NCI-H1092 (cell line): ENCODE data around the gene EGFR.

Experiments used
- DNase-seq: peaks from one replicate; lab custom pipeline; 2025; lab: John Stamatoyannopoulos, UW

The EGFR gene

DNA sequence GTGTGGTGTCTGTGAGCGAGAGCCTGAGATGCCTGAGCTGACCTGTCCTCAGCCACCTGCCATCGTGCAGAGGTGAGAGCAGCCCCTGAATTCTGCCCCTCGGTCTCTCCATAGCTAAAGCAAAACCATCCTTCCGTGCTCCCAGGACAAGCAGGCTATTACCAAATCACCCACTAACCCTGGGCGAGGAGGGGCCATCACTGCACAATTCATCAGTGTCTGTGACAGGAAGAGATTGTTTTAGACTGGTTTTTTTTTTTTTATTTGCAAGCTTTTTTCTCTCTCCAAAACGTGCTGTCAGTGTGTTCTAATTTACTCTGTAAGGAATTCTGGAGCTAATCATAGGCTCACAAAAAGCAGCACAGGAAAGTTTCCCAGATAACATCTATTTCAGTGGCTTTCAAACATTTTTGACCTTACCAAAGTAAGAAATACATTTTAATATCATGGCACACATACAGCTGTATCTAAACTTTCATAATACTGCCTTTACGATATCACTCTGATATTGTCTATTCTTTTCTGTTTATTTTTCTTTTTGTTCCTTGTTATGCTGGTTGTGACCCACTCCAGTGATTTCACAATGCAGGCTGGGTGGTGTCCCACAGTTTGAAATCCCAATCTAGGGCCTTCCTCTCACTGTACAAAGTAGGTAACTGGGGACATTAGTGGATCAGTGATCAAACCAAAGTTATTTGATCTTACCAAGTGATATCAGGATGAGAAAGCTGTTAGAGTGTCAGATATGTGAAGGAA, 62.8 kb downstream of the EGFR start:
- DNase-seq = no peak

DNA sequence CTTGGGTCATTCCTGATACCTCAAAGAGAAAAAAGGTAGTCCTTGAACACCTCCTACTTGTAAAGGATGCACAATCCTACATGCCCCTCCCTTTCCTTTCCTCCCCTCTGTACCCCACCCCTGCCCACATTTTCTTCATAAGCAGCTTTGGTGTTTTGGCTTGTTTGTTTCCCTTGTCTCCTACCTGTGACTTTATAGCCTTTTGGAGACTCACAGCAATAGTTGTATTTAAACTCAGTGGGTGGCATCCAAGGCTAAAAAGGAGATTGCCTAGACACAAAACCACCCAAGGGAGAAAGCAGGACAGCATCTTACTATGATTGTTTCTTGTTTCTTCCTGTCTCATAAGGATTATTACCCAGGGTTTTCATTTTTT, 63.4 kb downstream of the EGFR start:
- DNase-seq = no peak

DNA sequence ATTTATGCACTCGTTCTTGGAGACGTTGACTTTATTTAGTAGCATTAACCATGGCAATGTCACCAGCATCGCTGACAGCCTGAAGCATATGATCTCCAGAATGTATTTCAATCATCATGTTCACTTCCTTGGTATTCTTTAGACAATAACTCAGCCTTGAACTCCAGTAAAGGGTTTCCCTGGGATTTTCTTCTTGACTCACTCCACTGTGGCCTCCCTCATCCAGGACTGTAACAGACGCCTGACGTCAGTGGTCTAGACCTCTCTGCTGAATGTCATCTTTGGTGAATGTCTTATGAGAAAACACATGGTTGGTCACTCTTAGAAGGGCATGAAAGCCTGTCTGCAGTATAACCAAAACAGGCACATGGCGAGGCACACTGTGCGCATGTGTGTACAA, 64.4 kb downstream of the EGFR start:
- DNase-seq = no peak

DNA sequence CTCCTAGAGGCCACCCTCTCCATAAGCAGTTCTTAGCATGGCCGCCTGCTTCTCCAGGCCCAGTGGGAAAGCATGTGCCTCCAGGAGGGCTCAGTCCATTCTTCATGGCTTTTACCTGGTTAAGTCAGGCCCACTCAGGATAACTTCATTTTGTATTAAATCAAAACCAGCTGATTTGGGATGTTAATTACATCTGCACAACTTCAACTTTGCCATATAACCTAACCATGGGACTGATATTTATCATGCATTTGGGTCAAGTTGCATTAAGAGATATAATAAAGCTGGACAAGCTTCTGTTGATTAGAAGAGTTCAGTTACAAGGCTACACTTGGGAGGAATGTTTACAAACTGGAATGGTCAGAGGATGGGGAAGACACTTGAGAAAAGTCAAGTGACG, 65.5 kb downstream of the EGFR start:
- DNase-seq = no peak

DNA sequence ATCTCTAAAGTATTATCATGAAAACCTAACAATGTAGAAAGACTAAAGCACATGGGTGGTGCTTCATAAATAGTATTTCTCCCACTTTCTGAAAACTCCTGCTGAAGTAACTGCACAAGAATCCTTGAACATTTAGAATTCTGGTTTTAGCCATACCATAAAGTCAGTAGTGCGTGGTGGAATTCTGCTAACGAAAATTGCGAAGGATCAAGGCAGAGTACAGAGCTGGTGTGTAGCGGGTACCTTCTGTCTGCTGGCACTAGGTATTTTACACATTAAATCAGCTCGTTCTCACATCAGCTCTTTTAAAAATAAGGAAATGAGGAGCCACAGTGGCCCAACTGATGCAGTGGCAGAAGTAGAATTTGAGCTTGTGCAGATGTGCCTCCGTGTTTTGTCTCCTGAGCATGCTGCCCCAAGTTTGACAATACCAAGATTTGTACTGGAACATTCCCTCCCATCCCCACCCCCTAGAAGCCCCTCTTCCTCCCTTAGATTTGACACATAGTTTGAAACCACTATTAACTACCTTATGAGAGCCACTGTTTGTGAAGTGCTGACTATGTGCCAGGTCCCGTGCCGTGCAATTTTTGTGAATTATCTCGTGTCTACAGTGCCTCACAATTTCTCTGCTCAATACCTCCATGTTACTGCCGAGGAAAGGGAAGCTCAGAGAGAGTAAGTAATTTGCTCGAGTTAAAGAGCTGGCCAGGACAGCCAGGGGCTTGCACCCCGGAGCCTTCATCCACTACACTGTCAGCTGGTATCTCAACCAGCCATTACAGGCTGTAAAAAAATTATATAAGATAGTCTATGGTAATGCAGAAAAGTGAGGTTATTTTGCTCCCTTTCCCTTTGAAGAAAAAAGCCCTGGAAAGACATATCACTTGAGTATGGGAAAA, 66.9 kb downstream of the EGFR start:
- no peak for DNase-seq

DNA sequence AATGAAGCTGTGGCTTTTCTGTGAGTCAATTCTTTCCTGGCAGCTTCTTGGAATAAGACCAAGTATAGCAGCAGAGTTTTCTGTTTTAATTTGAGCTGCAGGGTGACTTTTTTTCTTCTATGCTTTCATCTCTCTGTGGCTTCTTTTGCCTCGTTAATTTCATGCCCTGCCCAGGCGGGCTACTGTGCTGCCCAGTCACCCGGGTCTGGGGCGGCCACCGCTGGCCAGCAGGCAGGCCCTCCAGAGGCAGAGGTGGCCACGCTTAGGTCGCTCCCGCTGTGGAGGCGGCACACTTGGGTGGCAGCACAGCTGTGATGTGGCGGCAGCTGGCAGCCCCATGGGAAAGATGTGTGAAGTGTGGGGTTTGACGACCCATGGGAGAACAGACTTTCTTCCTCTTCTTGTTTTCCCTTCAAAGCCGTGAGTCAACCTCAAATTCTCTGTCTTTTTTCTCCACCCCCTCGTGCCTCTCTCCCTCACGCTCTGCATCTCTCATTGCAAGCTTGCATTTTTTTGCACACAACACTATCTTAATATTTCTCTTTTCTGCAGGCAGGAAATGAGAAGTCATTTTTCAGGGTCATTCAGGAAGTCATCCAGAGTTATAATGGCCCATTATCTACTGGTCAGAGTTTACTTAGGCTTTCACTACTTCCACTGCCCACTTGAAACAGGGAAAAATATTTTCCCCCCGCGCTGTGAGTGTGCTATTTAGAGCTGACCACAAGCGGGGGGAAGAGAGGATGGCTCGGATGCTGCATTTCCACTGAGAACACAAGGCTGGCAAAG, 67.8 kb downstream of the EGFR start:
- no peak for DNase-seq

DNA sequence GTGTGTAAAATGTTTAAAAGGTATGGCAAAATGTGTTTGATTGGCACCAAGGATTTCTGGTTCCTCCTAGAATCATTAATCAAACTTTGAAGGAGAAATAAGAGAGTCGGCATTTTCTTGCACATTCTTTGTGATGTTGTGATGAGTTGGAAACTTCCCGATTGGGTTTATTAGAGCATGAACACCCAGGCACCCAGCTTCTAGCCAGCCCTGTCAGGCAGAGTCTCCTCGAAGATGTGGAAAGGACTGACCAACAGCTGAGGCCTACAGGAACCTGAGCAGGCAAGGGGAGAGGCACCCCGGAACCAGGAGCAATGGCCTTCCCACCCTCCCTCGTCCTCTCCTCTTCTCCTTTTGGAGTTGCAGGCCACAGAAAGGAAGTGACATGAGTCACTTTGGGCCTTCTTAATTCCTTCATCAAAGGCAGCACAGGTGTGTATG, 68.7 kb downstream of the EGFR start:
- DNase-seq = no peak

DNA sequence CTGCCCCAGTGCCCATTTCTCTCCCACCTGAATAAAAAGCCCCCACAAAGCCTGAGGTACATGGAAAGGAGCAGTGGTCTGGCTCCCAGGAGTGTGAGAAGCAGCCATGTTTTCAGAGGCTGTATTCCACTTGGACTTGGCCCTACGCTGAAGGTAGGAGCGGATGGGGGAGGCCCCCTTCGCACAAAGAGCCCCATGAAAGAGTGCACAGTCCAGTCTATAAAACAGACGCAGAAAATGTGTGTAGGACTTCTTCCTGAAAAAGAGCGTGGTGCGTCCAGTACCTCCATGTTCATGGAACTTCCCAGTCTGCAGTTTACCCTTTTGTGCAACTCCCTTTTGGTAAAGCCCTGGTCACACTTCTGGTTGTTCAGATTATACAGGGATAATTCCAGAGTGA, 69.3 kb downstream of the EGFR start:
- DNase-seq = no peak

DNA sequence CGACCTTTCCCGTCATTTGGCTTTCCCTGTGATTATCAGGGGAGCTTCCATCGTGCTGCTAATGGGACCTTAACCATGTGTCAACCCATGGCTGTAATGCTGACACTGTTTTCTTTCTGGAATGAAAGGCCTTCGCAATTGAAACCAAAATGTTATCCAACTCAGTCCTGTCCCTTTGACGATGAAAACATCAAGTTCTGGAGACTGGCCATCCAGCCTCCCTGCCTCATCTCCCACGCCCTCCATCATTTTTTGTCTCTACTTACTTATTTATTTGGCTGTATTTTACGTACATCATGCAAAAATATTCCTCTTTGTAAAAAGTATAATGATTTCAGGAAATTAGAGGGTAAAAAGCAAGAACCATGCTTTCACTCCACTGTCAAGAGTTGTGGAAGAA, 69.8 kb downstream of the EGFR start:
- no peak for DNase-seq

DNA sequence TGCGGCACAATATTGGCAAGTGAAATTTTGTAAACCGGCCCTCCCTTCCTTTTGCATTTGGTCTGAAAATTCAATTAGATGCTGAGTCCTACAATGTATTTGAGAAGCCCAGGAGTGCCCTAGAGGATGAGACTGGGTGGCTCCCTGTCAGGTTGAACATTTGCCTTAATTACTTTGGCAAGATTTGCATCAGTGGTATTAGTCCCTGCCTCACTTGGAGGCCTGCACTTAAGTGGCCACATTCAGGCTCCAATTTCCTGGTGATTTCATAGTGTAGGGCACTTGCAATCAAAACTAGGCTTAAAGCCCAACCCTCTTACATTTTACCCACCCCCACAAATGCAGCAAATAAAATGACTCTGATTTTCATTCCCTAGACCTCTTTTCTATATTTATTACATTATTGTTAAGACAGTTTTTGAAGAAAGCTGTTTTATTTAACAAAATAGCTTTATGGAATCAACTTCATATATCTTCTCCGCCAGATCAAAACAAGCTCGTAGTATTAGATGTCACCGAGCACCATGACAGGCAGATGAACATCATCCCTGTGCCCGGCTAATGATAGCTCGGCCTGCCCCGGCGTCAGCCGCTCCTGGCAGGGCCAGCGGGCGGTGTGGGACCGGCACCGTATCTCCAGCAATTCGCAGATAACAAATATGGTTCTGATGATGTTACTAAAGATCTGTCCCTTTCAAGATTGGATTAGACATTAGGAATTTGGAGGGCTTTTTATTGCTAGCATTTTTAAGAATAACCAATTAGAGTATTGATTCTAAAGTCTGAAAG, 73.6 kb downstream of the EGFR start:
- peak; percentile 63 for DNase-seq

DNA sequence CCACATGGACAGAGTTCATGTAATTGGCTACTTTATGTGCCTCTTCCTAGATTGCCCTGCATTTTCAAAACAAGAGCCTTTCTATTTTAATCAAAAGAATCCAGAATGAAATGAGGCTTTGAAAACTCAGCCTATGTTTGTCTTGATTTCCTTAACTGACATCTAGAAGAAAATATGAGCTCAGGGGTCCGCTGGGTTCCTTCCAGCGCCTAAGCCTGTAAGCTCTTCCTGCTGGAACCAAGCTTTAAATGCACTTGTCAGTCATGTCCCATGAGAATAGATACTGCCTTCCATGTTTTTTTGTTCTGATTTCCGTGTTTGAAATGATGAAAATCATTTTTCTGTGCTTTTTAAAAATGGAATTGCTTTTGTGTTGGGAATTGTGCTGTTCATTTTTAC, 74.2 kb downstream of the EGFR start:
- DNase-seq = no peak

DNA sequence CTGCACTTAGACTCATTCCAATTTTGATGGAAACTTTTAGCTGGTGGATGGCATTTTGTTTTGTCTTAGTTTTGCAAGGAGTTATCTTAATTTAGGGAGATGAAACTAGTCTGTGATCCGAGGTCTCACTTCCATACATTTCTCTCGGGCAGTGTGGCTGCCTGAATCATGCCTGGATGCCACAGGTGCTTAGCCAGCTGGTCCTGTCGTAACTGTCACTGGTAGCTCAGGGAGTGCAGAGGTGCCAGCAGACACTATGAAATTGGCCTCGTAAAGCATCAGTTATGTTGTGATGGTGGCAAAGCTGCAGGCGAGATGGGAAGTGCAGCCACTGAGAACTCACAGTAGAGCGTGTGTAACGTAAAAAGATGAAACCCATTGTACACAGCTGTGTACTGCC, 74.9 kb downstream of the EGFR start:
- DNase-seq = no peak

DNA sequence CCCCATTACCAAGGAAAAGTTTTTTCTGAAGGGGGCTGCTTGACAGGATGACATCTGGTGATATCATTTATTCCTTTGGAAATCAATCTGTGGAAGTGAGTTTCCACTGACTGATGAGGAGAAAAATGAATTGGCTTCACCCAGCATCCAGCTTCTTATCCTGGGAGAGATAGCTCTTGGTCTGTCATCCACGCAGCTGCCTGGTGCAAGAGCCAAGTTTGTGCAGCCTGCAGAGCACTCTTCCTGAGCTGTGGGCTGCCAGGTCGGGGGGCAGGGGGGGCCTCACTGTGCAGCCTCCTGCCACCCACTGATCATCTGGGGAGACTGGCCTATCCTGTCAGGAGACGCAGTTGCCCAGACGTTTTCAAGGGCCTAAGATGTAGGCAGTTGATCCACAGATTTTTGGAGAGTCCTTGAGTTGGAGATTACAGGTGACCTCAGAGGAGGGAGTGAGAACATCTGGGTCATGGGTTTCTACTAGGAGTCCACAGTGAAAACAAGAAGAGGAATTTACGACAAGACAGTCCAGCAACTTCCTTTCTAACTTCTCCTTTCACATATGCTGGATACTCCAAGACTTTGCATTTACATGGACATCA, 75.4 kb downstream of the EGFR start:
- DNase-seq = no peak

DNA sequence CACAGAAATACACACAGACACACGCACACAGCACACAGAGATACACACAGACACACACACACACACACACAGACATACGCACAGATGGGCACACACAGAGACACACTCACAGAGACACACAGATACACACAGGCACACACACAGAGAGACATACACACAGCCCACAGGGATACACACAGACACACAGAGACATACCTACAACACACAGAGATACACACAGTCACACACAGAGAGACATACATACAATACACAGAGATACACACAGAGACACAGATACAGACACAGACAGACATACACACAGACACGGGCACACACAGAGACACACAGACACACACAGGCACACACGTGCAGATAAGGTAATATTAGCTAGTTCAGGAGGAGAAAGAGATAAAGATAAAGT, 76.9 kb downstream of the EGFR start:
- DNase-seq = no peak

DNA sequence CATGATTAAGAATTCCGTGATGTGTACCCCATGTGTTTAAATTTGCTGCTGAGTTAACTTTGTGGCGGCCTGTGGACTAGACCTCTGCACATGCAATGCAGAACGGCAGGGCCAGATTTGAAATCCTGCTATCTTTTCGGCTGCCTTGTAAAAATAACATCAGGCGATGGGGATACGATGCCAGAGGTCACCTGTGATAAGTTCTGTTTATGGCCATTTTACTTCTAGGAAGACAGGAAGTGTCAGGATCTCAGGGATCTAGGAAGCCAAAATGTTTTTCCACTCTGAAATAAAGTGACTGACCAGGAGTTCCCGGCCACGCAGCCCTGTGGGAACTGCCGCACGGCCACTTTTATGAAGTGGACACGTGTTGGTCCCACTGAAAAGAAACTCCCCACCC, 77.5 kb downstream of the EGFR start:
- DNase-seq = no peak

DNA sequence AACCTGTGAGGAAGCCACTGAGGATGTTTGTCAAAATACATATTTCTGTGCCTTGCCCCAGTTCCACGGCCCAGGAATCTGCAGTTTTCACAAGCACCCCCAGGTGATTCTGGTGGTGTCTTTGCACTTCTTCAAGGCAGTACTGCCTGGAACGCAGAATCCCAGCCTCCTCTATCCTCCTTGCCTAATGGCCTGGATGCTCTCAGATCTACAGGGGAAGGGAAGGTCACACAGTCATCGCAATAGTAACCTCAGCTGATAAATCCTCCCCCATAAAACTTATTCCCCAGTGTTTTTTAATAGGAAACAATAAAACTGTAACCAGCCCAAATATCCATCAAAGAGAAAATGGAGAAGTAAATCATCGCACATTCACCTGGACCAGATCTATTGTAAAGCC, 78.3 kb downstream of the EGFR start:
- DNase-seq = no peak

DNA sequence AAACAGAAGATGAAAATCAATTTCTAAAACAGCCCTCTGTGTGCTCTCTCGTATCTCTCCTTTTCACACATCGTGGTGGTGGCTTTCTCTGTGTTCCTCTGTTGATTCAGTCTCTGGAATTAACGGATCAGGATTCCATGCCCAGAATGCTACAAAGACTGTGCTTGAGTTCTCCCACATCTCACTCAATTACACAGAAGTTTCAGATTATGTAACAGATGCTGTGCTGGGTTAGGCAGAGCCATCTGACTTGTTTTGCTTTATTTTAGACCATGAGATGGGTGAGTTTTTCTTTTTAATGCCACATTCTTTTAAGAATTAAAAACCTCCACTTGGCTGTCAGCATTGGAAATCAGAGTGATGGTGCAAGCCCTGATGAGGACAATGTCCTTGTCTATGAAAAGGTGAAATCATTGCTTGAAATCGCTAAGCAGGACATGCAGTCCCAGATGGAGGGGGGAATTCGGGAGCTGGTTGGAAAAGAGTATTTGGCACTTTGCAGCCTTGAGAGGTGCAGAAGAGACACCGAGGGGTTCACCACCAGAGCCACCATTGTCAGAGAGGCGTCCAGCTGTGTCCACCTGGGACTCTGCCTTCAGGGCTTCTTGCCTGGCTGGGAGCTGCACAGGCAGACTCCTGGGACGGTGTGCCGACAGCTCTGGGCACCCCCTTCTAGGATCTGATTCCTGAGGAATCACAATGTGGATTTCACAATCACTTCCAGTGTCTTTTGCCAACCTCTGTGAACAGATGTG, 80.4 kb downstream of the EGFR start:
- no peak for DNase-seq

DNA sequence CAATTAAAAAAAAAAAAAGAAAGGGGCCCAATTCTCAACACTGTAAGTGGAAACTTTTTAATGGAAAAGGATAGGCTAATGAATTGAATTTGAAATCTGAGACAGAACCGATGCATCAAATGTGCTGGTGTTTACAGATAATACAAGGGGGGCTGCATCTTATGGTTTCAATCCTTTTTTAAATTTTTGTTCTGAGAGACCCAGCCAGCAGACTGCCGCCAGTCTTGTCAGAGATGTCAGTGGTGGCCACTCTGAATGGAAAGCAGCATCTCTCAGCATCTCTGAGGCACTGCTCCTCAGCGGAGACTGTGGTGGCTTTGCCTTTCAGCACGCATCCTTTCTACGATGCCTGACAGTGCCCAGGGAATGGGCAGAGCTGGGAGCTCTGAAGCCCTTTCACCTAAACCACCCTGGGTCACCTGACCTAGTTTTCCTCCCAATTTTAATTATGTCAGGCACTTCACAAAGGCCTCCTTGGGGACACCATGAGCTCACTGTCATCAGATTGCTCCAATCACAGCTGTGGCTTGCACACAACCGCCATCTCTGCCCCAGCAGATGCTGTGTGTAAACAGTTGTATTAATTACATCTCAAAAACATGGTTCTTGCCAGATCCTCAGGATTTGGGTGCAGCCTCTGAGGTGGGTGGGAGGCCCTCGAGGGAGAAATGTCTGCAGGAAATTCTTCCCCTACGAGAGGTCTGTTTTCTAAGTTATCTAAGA, 81.2 kb downstream of the EGFR start:
- DNase-seq = peak; percentile 51

DNA sequence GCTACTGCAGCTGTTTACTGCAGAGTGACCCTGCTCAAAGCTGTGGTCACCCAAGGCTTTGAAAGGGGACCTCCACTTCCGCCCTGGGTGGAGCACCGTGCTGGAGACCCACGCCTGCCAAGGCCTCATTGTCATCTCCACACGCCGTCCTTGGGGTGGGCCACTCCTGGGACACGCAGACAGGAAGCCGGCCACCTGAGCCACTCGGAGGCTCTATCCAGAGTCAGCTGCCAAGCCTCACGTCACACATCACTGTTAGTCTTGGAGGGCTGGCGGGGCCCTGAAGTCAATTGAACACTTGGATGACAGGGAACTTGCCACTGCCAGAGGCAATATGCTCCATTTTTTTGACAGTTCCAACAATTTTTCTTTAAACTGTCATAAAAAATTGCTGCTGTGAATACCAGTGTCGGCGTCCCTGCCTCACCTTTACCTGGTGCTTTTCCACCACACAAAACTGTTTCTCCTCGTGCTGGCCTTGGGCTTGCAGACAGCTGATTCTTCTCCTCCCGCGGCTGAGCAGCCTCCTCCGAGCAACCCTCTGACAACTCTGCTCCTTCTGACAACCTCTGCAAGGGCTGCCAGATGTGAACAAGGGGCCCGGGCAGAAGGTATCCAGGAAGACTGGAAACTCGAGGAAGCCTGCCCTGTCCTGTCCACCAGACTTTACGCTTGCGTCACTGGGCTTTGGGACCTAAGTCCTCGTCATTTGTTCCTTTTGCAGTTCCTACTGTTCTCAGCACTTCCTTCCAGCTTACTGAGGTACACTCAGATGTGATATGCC, 81.9 kb downstream of the EGFR start:
- peak; percentile 60 for DNase-seq
